ENCODE data around the gene GPN2. TPM values are rescaled to one million over a fixed set of nuclear protein-coding genes. Genes with fewer than 3 reads are reported as not detected.

Gene GPN2
- polyA plus RNA-seq, 1 donor (not counting 4 experiments of a cell fraction or from before 2014, with no cell fraction given) = 31.9 TPM

- TF ChIP-seq EZH2 (IDR thresholded peaks at IDR 0.05; ENCODE audit: low read length) (no peak), CTCF (optimal IDR thresholded peaks at IDR 0.05 in 1 of 3, IDR thresholded peaks at IDR 0.05 in 1 of 3, conservative IDR thresholded peaks at IDR 0.05 in 1 of 3; ENCODE audit: extremely low read depth in 1 of 3, insufficient read depth in 2 of 3, low read length in 3 of 3) (no peak)
- Histone ChIP-seq H3K4me2 (ENCODE audit: control insufficient read depth, extremely low read depth, insufficient read depth, low read depth, low read length) (no peak overlapping the region), H3K27me3 (ENCODE audit: control insufficient read depth, extremely low read depth, insufficient read depth, low read length) (no peaks in the 10 kb centered on the region), H3K9ac (ENCODE audit: control insufficient read depth, extremely low read depth, insufficient read depth, low read length) (no peak overlapping the region), H3K9me3 (ENCODE audit: control insufficient read depth, low read depth, low read length) (no peaks in the 10 kb centered on the region), H2AFZ (ENCODE audit: control insufficient read depth, low read length) (no peak overlapping the region), H4K20me1 (ENCODE audit: control insufficient read depth, extremely low read depth, insufficient read depth, low read length) (no peaks in the 10 kb centered on the region), H3K9me1 (ENCODE audit: control insufficient read depth, extremely low read depth, insufficient read depth, low read length) (no peaks in the 10 kb centered on the region), H3K79me2 (ENCODE audit: control insufficient read depth, insufficient read depth, low read length) (peaks cover 7% of the 10 kb centered on the region), H3K36me3 (ENCODE audit: control insufficient read depth in 2 of 2, extremely low read depth in 1 of 2, insufficient read depth in 2 of 2, low read length in 2 of 2) (peaks cover 35 to 56% of the 10 kb centered on the region in 2 experiments), H3K4me3 (ENCODE audit: control insufficient read depth in 2 of 3, extremely low read depth in 1 of 3, insufficient read depth in 2 of 3, low read depth in 1 of 3, low read length in 3 of 3) (no peak overlapping the region), H3K27ac (ENCODE audit: control insufficient read depth, insufficient read depth, low read length) (no peak overlapping the region), H3K4me1 (ENCODE audit: control insufficient read depth, extremely low read depth, insufficient read depth, low read length) (peaks cover 25% of the 10 kb centered on the region)
- DNase-seq (ENCODE audit: low read depth, low spot score) = no peak
- dilution Hi-C loops (cut with MboI; ENCODE audit: extremely low pct_ligation_motif_present, low sequenced_read_pairs) = no loop called here
- FAIRE-seq = no peak
These were observed 10.3 kb downstream of the GPN2 start for GRCh38 chr1:26879793-26880192.

DNA sequence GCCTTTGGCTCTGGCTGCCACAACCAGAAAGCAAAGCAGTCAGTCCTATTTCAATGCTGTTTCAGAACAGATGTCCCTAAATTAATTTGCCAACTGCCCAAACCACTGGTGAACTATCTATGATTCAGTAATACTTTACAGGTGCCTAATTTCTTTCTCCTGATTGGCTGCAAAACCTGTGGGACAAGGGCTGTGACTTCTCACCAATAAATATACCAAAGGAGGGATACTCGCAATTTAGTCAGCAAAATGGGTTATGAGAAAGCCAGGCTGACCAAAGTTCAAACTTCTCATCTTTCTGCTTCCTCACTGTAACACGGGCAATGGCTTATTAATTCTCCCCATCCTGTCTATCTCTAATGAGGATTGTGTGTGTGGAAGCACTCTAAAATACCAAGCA, 12.8 kb downstream of the GPN2 start:
- Histone ChIP-seq H3K79me2 (ENCODE audit: control insufficient read depth, insufficient read depth, low read length) (peaks cover 1% of the 10 kb centered on the region), H3K9ac (ENCODE audit: control insufficient read depth, extremely low read depth, insufficient read depth, low read length) (peak overlapping the region; percentile 22), H3K9me3 (ENCODE audit: control insufficient read depth, low read depth, low read length) (no peaks in the 10 kb centered on the region), H2AFZ (ENCODE audit: control insufficient read depth, low read length) (no peak overlapping the region), H3K9me1 (ENCODE audit: control insufficient read depth, extremely low read depth, insufficient read depth, low read length) (no peaks in the 10 kb centered on the region), H3K27me3 (ENCODE audit: control insufficient read depth, extremely low read depth, insufficient read depth, low read length) (no peaks in the 10 kb centered on the region), H3K4me2 (ENCODE audit: control insufficient read depth, extremely low read depth, insufficient read depth, low read depth, low read length) (peak overlapping the region; percentile 22), H3K4me1 (ENCODE audit: control insufficient read depth, extremely low read depth, insufficient read depth, low read length) (peaks cover 30% of the 10 kb centered on the region), H3K36me3 (ENCODE audit: control insufficient read depth in 2 of 2, extremely low read depth in 1 of 2, insufficient read depth in 2 of 2, low read length in 2 of 2) (peaks cover 20 to 41% of the 10 kb centered on the region in 2 experiments), H3K27ac (ENCODE audit: control insufficient read depth, insufficient read depth, low read length) (peak overlapping the region; percentile 41), H4K20me1 (ENCODE audit: control insufficient read depth, extremely low read depth, insufficient read depth, low read length) (no peaks in the 10 kb centered on the region), H3K4me3 (ENCODE audit: control insufficient read depth in 2 of 3, extremely low read depth in 1 of 3, insufficient read depth in 2 of 3, low read depth in 1 of 3, low read length in 3 of 3) (no peak overlapping the region)
- DNase-seq (ENCODE audit: low read depth, low spot score) = no peak
- no peak for TF ChIP-seq CTCF (optimal IDR thresholded peaks at IDR 0.05 in 1 of 3, IDR thresholded peaks at IDR 0.05 in 1 of 3, conservative IDR thresholded peaks at IDR 0.05 in 1 of 3; ENCODE audit: extremely low read depth in 1 of 3, insufficient read depth in 2 of 3, low read length in 3 of 3)
- TF ChIP-seq EZH2 (IDR thresholded peaks at IDR 0.05; ENCODE audit: low read length) = no peak
- dilution Hi-C loops (cut with MboI; ENCODE audit: extremely low pct_ligation_motif_present, low sequenced_read_pairs) = no loop called here
- no peak for FAIRE-seq

All from keratinocyte (primary cell).